ENCODE results near the gene IFITM1.
"Not testable (repeated sequence)": the region's sequence is repeated elsewhere in the genome, so short reads cannot be mapped to it uniquely, and the experiment has no call there.

The IFITM1 gene

DNA sequence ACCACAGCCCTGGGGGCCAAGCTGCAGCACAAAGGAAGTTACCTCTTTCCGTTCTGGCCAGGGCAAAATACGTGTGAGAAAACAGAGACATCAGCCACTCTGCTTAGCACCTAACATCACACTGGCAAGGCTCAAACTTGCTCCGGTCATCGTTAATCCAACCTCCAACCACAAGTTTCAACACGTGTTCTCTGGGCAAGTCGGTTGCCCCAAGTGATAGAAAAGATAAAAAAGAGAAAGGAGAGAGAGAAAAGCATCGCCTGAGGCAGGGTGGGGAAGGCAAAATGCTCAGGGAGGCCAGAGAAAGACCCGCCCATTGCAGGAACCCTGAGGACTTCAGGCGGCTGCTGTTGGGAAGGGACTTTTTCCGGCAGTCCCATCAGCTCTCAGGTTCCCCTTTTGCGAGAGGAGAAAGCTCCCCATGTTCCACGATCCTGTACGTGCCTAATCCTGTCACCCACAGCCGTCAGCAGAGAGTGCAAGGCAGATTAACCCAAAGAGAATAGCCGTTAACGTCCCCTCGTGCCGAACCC, 36.9 kb downstream of the IFITM1 start:
- DNase-seq, result peak; percentile 93

DNA sequence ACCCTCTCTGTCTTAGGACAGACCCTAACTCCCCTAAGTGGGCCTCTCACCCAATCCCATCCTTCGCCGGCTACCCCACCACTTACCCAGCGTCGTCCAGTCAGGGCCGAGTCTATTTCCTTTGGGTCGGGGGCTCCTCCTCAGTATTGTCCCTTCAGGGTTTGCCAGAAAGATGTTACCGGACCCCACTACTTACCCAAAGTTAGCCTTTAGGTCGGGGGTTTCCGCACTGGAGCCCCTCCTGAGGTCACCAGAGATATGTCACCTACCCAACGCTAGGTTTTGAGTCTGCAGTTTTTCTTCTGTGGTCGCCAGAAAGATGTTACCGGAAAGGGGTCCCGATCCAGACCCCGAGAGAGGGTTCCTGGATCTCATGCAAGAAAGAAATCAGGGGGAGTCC, 37.6 kb downstream of the IFITM1 start:
- no peak for DNase-seq

DNA sequence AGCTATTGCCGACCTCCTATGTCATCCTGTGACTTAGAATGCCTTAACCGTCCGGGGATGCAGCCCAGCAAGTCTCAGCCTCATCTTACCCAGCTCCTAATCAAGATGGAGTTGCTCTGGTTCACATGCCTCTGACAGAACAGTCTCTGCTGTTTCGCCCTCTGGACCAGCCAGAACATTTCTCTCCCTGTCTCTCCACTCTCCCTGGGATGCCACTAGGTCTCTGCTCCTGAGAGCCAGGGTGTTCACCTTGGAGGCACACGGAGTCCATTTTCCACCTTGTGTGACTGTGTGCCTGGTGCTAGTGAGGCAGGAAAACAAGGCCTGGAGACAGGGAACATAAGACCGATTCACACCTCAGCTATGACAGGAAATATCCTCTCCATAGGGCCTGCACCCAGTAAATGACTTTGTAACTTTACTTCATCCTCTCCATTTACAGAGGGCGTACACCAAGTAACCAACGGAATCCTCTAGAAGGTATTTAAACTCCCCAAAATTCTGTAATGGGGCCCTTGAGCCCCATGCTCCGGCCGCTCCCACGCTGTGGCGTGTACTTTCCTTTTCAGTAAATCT, 38.7 kb downstream of the IFITM1 start:
- DNase-seq, result no peak

DNA sequence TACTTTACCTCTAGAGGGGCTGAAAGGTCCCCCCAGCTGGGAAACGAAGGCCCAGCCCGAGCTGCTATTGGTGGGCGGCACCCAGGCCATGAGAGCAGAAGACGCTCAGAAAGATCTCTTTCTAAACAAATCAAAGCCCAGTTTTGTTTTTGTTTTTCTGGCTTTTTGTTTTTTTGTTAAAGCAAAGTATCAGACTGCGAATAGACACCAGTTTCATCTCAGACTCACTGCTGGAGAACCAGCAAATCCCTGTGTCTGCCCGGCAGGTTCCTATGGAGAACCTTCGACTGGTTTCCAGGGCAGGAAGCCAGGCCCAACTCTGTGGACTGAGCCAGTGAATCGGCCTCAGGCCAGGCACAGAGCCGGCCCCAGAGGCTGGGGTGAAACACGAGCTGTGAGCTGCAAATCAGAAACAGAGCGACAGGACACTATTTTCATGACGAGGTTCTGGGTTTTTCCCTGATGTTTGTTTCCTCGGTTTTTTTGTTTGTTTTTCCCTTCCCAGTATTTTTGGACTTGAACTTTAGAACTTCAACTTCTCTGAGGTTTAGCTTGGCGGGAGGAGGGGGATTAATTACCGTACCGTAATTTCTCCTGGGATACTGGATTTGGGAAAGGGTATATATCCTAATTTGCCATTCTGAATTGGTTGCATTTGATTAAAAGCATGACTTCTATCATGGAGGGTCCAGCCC, 39.5 kb downstream of the IFITM1 start:
- DNase-seq, result no peak

DNA sequence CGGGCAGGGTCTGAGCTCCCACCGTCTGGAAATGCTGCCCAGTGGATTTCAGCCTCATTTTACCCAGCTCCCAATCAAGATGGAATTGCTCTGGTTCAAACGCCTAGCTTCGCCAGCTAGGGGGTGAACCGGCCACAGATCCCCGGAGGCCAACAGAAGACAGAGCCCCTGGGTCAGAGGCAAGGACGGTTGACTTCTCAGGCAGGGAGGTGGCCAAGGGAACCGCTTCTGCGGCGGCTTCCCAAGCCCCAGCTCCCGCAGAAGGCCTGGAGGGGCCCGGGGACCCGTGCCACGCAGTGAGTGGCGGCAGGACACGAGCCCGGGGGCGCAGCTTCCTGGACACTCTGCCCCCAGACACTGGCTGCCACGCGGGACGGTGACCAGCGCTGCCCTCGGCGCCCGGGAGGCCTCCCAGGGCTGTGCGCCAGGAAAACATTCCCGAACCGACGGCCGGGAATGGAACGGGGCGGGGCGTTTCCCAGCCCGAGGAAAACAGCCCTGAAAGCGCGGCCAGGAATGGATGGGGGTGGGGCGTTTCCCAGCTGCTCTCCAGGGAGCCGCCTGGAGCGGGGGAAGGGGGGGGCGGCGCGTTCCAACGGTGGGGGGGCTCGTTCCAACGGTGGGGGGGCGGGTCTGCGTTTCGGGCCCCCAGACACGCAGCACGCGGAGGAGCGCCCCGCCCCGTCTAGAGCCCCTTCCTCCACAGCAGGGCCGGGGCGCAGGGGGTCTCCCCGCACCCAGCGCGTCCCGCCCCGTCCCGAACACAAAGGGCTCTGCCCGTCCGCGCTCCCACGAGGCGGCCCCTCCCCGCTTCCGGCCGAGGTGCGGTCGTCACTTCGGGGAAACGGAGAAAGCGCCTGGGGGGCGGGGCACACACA, 42.0 kb downstream of the IFITM1 start:
- DNase-seq, result peak; percentile 75

DNA sequence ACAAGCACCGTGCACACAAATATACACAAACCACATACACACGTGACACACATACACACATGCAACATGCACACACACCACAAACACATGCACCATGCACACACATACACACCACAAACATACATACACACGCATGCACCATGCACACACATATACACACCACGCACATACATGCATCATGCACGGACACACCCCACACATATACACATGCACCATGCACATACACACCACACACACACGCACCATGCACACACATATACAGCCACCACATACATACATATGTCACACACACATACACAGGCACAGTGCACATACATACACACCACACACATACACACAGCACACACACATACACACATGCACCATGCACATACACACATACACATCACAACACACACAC, 42.8 kb downstream of the IFITM1 start:
- DNase-seq, result no peak

DNA sequence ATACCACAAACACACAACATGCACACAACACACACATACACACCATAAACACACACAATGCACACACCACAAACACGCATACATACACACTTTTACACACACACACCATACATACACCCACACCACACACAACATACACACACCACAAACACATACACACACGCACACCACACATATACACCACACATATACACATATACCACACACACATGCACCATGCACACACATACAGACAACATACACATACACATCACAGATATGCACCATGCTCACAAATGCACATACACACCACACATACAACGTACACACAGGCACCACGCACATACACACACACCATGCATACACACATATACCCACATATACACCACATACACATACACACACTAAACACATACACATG, 43.7 kb downstream of the IFITM1 start:
- no peak for DNase-seq

DNA sequence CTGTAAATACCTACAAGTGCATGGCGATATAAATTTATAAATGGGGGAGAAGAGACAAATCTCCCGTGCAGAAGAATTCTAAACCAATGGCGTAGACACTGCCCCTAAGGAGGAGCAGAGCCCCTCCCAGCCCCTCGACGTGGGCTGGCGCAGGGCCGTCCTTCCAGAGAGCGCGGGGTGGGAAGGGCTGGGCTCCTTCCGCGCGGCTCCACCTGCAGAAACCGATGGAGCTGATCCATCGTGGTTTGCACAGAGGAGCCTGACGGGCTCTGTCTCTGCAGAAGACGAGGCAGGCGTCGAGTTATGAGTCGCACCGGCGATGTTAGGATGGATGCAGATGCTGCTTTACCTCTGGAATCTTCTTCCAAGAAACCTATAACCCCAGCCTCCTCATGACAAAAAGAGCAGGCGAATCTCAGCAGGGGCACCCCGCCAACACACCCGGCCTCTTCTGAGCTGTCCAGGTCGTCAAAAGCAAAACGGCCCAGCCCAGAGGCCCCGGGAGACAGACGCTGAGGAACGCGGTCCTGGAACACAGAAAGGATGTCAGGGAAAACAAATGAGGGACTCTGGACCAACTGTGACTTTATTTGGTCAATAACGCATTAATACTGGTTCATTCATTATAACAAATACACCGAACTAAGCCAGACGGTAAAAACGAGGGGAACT, 44.4 kb downstream of the IFITM1 start:
- DNase-seq, result no peak

DNA sequence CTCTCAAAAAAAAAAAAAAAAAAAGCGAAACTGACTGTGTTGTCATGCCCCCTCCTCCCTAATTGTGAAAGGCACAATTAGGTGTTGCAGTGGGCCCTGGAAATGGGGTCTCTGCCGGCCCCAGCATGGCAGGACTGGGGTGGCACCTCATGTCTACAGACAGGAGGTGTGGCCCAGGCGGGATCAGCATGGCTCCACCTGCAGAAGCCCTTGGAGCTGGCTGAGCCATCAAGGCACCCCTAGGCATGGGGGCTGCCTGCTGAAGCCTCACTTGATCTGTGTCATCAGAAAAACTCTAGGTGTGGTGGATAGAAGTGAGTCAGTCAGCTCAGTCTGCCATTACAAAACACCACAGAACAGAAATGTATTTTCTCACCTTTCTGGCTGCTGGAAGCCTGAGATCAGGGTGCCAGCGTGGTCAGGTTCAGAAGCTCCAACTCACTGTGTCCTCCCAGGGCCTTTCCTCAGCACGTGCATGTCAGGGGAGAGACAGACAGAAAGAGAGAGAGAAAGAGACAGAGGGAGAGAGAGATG, 45.4 kb downstream of the IFITM1 start:
- no peak for DNase-seq

DNA sequence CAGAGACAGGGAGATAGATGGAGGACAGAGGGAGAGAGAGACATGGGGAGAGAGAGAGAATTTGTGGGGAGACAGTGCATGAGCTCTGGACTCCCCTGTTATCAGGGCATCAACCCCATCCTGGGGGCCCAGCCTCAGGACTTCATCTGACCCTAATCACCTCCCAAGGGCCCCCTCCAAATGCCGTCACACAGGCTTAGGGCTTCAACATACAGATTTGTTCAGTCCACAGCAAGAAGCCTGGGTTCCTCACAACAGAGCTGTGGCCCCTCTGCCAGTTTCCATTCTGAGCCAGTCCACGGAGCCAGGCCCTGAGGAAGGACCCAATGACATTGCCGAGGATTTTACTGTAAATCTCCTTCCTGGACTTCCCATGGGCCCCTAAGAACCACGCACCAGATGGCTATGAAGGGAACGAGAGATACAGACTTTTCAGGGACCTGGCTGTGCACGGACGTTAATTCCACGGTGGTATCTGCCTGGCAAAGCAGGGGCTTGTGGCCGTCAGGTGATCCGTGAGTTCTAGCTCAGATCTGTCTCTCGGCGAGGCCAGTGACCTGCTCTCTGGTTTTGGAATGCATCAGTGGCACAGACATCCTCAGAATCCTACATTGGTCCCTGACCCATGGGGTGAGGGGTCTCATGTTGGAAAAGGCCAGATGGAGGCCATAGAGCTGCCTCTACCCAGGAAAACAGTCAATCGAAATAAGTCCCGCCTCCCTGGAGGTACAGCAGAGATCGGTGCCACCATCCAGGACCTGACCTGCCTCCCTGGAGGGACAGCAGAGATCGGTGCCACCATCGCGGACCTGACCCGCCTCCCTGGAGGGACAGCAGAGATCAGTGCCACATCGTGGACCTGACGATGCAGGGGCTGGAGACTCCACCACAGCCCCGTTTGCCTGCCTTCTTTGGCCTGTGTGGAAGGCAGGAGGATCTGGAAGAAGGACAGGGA, 46.8 kb downstream of the IFITM1 start:
- no peak for DNase-seq

DNA sequence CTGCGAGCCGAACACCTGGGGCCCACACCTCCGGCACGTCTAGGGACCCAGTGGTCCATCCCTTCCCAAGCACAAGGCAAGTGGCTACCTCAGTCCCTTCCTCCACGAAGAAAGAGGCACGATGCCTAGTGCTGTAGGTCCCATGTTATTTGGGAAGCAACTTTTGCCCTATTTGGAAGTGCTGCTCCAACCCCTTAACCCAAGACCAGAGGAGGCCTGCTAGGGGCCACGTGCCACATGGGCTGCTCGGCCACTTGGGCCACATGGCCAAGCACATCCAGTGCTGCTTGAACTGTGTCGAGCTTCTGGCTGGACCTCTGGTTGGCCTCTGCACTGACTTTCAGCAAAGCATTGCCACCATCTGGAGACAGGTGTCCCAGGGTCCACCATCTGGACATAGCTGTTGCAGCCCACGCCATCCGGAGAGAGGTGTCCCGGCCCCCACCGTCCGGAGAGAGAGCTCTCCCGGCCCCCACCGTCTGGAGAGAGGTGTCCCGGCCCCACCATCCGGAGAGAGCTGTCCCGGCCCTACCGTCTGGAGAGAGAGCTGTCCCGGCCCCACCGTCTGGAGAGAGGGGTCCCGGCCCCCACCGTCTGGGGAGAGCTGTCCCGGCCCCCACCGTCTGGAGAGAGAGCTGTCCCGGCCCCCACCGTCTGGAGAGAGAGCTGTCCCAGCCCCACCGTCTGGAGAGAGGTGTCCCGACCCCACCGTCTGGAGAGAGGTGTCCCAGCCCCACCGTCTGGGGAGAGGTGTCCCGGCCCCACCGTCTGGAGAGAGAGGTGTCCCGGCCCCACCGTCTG, 49.0 kb downstream of the IFITM1 start:
- no peak for DNase-seq

DNA sequence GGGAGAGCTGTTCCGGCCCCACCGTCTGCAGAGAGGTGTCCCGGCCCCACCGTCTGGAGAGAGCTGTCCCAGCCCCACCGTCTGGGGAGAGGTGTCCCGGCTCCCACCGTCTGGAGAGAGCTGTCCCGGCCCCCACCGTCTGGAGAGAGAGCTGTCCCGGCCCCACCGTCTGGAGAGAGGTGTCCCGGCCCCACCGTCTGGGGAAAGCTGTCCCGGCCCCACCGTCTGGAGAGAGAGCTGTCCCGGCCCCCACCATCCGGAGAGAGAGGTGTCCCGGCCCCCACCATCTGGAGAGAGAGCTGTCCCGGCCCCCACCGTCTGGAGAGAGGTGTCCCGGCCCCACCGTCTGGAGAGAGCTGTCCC, 49.6 kb downstream of the IFITM1 start:
- not testable (repeated sequence) for DNase-seq

DNA sequence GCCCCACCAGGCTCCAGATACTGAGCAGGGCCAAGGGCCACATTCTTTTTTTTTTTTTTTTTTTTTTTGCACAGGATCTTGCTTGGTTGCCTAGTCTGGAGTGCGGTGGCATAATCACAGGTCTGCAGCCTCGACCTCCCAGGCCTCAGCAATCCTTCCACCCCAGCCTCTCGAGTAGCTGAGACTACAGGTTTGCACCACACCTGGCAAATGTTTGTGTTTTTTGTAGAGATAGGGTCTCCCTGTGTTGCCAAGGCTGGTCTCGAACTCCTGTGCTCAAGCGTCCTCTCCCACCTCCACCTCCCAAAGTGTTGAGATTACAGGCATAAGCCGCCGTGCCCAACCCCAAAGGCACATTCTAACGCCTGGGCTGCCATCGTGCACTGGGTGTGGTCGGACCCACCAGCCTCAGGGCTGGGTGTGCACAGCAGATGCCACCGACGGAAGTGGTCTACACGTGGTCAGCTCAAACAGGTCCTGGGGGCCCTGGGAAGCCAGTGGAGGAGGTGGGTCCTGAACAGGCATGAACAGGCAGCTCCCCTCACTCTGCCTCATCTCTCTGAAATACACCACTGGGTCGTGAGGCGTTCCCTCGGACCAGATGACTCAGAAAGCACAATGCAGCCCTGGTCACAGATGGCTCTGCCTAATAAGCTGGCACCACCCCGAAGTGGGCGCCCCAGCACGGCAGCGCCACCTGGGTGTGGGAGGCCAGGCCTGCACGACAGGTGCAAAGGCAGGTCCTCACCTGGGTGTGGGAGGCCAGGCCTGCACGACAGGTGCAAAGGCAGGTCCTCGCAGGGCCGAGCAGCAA, 50.3 kb downstream of the IFITM1 start:
- peak; percentile 81 for DNase-seq
